Transverse colon (tissue), 4 donors: ENCODE results near the gene OGT. TPM values are rescaled to one million over a fixed set of nuclear protein-coding genes. Genes with fewer than 3 reads are reported as not detected.
"Not testable (repeated sequence)": the region's sequence is repeated elsewhere in the genome, so short reads cannot be mapped to it uniquely, and the experiment has no call there.

Experiments
- DNase-seq: peaks from one replicate; pipeline ENCODE4 v3.0.0-alpha.2; 2019
- H3K27ac ChIP-seq, 4 donors: fragments of 200-600 bp; sonication (generic); 2 replicates each; pipeline ENCODE4 v1.5.1; 2016 to 2018; ENCODE audit warnings: inconsistent platforms in 4 of 4
- H3K27me3 ChIP-seq: fragments of 200-600 bp; sonication (generic); 2 replicates; pipeline ENCODE4 v1.5.1; 2017; ENCODE audit warnings: inconsistent platforms
- H3K36me3 ChIP-seq, 4 donors: fragments of 200-600 bp; sonication (generic); 2 replicates each; pipeline ENCODE4 v1.5.1; 2017 to 2019; ENCODE audit warnings: inconsistent platforms in 4 of 4
- H3K4me1 ChIP-seq, 4 donors: fragments of 200-600 bp; sonication (generic); 2 replicates each; pipeline ENCODE4 v1.5.1; 2017 to 2020; ENCODE audit warnings: inconsistent platforms in 4 of 4
- H3K4me3 ChIP-seq, 4 donors: fragments of 200-600 bp; sonication (generic); 1 replicate in 1 of 4; 2 replicates in 3 of 4; pipeline versions ENCODE4 v1.5.1 to v1.6.1; 2017 to 2019; ENCODE audit warnings: inconsistent platforms in 4 of 4
- H3K9me3 ChIP-seq, 2 donors: fragments of 200-600 bp; sonication (generic); 2 replicates each; pipeline ENCODE4 v1.5.1; 2017 to 2019; ENCODE audit warnings: inconsistent platforms in 2 of 2
- CTCF ChIP-seq, 5 experiments: fragments of 200-600 bp in 3 of 5; fragments of 450-650 bp in 2 of 5; sonication (generic) in 3 of 5; IDR thresholded peaks; 1 replicate in 2 of 5; 2 replicates in 3 of 5; pipeline ENCODE4 v1.5.1; 2016 to 2017; ENCODE audit warnings: antibody characterized with exemption in 5 of 5, inconsistent platforms in 3 of 5, mild to moderate bottlenecking in 2 of 5, moderate library complexity in 1 of 5
- EP300 ChIP-seq: sonication (generic); formaldehyde crosslinking; IDR thresholded peaks from one replicate; pipeline ENCODE4 v1.6.1; 2017; ENCODE audit warnings: antibody characterized with exemption, low read depth
- POLR2A ChIP-seq: fragments of 450-650 bp; IDR thresholded peaks from one replicate; pipeline ENCODE4 v1.6.1; 2016; ENCODE audit warnings: antibody characterized with exemption, mild to moderate bottlenecking, moderate library complexity
- POLR2AphosphoS5 ChIP-seq, 3 donors: sonication (generic); formaldehyde crosslinking; IDR thresholded peaks; one replicate each; pipeline ENCODE4 v1.6.1; 2016; ENCODE audit warnings: antibody characterized with exemption in 3 of 3
- WGBS, 2 donors: methylation state at CpG; one replicate each; pipeline ENCODE4 v1.1.5; 2018; ENCODE audit warnings: low coverage in 1 of 2; 5-methylcytosine and 5-hydroxymethylcytosine counted together
- in situ Hi-C, 4 donors: fragments of 200-750 bp; cut with MboI; loops; one replicate each; pipeline versions ENCODE4 v1.15.0 to v1.15.1; 2017; ENCODE audit warnings: low sequenced_read_pairs in 3 of 4, low pct_ligation_motif_present in 1 of 4, low pct_unique_long_range_greater_than_20kb in 1 of 4
- intact Hi-C: fragments of 100-400 bp; cut with DNase I; formaldehyde crosslinking; loops from one replicate; pipeline ENCODE4 v1.15.1; 2023; ENCODE audit warnings: low total_unique reads
- total RNA-seq, 4 donors: library from RNA; depleted of rRNA; stranded (reverse); fragments of >200 nt; gene quantifications; one replicate each; pipeline ENCODE4 v1.1.0, GENCODE V29; 2016

The OGT gene
- total RNA-seq, 4 donors from 2014 or later, result 146 to 307 (median 237) TPM

GRCh38 chrX:71549986-71550385 is 17.1 kb downstream of the OGT start:
- Histone ChIP-seq H3K36me3 (peaks cover 0 to 7% (median 0%) of the 10 kb centered on the region in 4 donors), H3K4me3 (no peak overlapping the region), H3K4me1 (no peaks in the 10 kb centered on the region), H3K9me3 (no peaks in the 10 kb centered on the region), H3K27ac (no peak overlapping the region), H3K27me3 (no peaks in the 10 kb centered on the region)
- intact Hi-C loops, result no loop called here
- TF ChIP-seq POLR2A (no peak), POLR2AphosphoS5 (IDR thresholded peaks at IDR 0.05) (no peak), CTCF (IDR thresholded peaks at IDR 0.05) (no peak), EP300 (no peak)
- DNase-seq, result no peak
- in situ Hi-C loops, result loop anchor here in 1 of 4 donors (25.0 kb wide), 1 partner anchor 163 kb away; no protein-coding TSS in a partner anchor
- 72% methylated on average over 1 of the region's 1 CpG; no CpG with 5 or more reads in 1 of the 2 donors for WGBS, 2 donors

GRCh38 chrX:71550578-71550977 is 17.7 kb downstream of the OGT start:
- in situ Hi-C loops, result loop anchor here in 1 of 4 donors (25.0 kb wide), 1 partner anchor 163 kb away; no protein-coding TSS in a partner anchor

GRCh38 chrX:71556036-71556435 is 23.1 kb downstream of the OGT start:
- DNase-seq, result no peak
- no peak overlapping the region for H3K4me3 ChIP-seq
- WGBS, 2 donors, result 76% methylated on average over 3 of the region's 3 CpGs; no CpG with 5 or more reads in 1 of the 2 donors
- no peak overlapping the region for H3K27ac ChIP-seq
- H3K9me3 ChIP-seq, result no peaks in the 10 kb centered on the region
- H3K36me3 ChIP-seq, result no peaks in the 10 kb centered on the region
- no peaks in the 10 kb centered on the region for H3K4me1 ChIP-seq
- intact Hi-C loops (no loop called here), in situ Hi-C loops (loop anchor here in 1 of 4 donors (25.0 kb wide), 1 partner anchor 169 kb away; no protein-coding TSS in a partner anchor)
- TF ChIP-seq CTCF (IDR thresholded peaks at IDR 0.05), result no peak
- TF ChIP-seq POLR2AphosphoS5 (IDR thresholded peaks at IDR 0.05), result no peak
- TF ChIP-seq EP300, result no peak
- no peak for TF ChIP-seq POLR2A
- no peaks in the 10 kb centered on the region for H3K27me3 ChIP-seq

More at GRCh38 chrX:71550578-71550977, 17.7 kb downstream of the OGT start:
- H3K27ac ChIP-seq, result no peak overlapping the region
- 71 to 78% methylated on average over 2 to 3 of the region's 3 CpGs for WGBS, 2 donors
- DNase-seq, result no peak
- H3K27me3 ChIP-seq, result no peaks in the 10 kb centered on the region
- no peaks in the 10 kb centered on the region for H3K4me1 ChIP-seq
- intact Hi-C loops, result no loop called here
- no peak overlapping the region for H3K4me3 ChIP-seq
- H3K36me3 ChIP-seq, result peaks cover 0 to 7% (median 0%) of the 10 kb centered on the region in 4 donors
- TF ChIP-seq POLR2AphosphoS5 (IDR thresholded peaks at IDR 0.05), result no peak
- no peak for TF ChIP-seq CTCF (IDR thresholded peaks at IDR 0.05)
- H3K9me3 ChIP-seq, result no peaks in the 10 kb centered on the region

- no peak overlapping the region for H3K4me3 ChIP-seq
- H3K27me3 ChIP-seq, result no peaks in the 10 kb centered on the region
- peaks cover 0 to 9% (median 2%) of the 10 kb centered on the region in 4 donors for H3K36me3 ChIP-seq
- intact Hi-C loops (no loop called here), in situ Hi-C loops (loop anchor here in 1 of 4 donors (25.0 kb wide), 1 partner anchor 172 kb away; no protein-coding TSS in a partner anchor)
- no peak overlapping the region for H3K27ac ChIP-seq
- no peaks in the 10 kb centered on the region for H3K4me1 ChIP-seq
- no peak for DNase-seq
- H3K9me3 ChIP-seq, result no peaks in the 10 kb centered on the region
- WGBS, 2 donors, result 80% methylated on average over 5 of the region's 5 CpGs; no CpG with 5 or more reads in 1 of the 2 donors
- TF ChIP-seq POLR2A, result no peak
- TF ChIP-seq POLR2AphosphoS5 (IDR thresholded peaks at IDR 0.05), result no peak
- TF ChIP-seq CTCF (IDR thresholded peaks at IDR 0.05), result no peak
- TF ChIP-seq EP300, result no peak
Observed at GRCh38 chrX:71558920-71559319, 26.0 kb downstream of the OGT start.

- intact Hi-C loops, H3K27ac ChIP-seq, H3K9me3 ChIP-seq, DNase-seq, H3K4me1 ChIP-seq, H3K4me3 ChIP-seq, H3K27me3 ChIP-seq: not testable (repeated sequence)
- H3K36me3 ChIP-seq, result peaks cover 0 to 15% (median 2%) of the 10 kb centered on the region in 4 donors
- in situ Hi-C loops, result loop anchor here in 1 of 4 donors (25.0 kb wide), 1 partner anchor 172 kb away; no protein-coding TSS in a partner anchor
- 80% methylated on average over 6 of the region's 6 CpGs; no CpG with 5 or more reads in 1 of the 2 donors for WGBS, 2 donors
Observed at GRCh38 chrX:71559773-71560172, 26.9 kb downstream of the OGT start.
